Testis (tissue), 2 donors: ENCODE data around the gene SERPING1.

Experiments
- POLR2A ChIP-seq: fragments of 450-650 bp; IDR thresholded peaks from one replicate; pipeline ENCODE4 v1.6.1; 2017; ENCODE audit warnings: antibody characterized with exemption, mild to moderate bottlenecking, moderate library complexity
- TF ChIP-seq, protein P1 (sequence below), 3 experiments: fragments of 450-650 bp in 2 of 3; fragments of 200-600 bp in 1 of 3; sonication (generic) in 1 of 3; IDR thresholded peaks; one replicate each; pipeline ENCODE4 v1.5.1; 2016 to 2019; ENCODE audit warnings: antibody characterized with exemption in 3 of 3, mild to moderate bottlenecking in 2 of 3, moderate library complexity in 1 of 3

DNA sequence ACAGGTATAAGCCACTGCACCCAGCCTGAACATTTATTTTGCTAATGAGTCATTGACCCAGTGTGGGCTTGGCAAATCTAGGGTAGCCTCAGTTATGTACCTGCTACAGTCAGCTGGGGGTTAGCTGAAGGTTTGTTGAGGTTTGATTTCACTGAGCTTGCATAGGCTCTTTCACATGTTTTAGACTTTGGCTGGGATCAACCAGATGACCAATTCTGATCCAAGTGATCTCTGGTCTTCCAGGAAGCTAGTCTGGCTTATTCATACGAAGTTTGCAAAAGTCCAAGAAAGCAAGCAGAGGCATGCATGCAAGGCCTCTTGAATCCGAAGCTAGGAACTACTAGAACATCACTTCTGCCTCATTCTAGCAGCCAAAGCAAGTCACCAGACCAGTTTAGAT, 21.0 kb downstream of the SERPING1 start:
- TF ChIP-seq, protein P1, sequence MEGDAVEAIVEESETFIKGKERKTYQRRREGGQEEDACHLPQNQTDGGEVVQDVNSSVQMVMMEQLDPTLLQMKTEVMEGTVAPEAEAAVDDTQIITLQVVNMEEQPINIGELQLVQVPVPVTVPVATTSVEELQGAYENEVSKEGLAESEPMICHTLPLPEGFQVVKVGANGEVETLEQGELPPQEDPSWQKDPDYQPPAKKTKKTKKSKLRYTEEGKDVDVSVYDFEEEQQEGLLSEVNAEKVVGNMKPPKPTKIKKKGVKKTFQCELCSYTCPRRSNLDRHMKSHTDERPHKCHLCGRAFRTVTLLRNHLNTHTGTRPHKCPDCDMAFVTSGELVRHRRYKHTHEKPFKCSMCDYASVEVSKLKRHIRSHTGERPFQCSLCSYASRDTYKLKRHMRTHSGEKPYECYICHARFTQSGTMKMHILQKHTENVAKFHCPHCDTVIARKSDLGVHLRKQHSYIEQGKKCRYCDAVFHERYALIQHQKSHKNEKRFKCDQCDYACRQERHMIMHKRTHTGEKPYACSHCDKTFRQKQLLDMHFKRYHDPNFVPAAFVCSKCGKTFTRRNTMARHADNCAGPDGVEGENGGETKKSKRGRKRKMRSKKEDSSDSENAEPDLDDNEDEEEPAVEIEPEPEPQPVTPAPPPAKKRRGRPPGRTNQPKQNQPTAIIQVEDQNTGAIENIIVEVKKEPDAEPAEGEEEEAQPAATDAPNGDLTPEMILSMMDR (IDR thresholded peaks at IDR 0.05), result no peak
- TF ChIP-seq POLR2A, result no peak
